ENCODE results near the gene ABL2. TPM values are rescaled to one million over a fixed set of nuclear protein-coding genes. Genes with fewer than 3 reads are reported as not detected.

ABL2 gene
- total RNA-seq, 2 experiments from 2014 or later: 15.8 to 16.4 TPM

- Histone ChIP-seq H3K4me3 (ENCODE audit: low read length) (no peak overlapping the region), H3K36me3 (ENCODE audit: insufficient read depth, low read length) (peaks cover 23% of the 10 kb centered on the region), H3K27me3 (ENCODE audit: control insufficient read depth in 1 of 2, insufficient read depth in 2 of 2, low read length in 2 of 2) (no peaks in the 10 kb centered on the region), H3K27ac (ENCODE audit: low read depth in 1 of 2, low read length in 2 of 2) (no peak overlapping the region), H3K4me1 (ENCODE audit: insufficient read depth, low read length) (no peaks in the 10 kb centered on the region), H3K9me3 (ENCODE audit: control insufficient read depth in 1 of 2, insufficient read depth in 1 of 2, low read length in 2 of 2) (no peaks in the 10 kb centered on the region)
- Mint-ChIP-seq H3K36me3 (ENCODE audit: low read depth) (peaks cover 75% of the 10 kb centered on the region), H3K9me3 (no peaks in the 10 kb centered on the region), H3K27ac (no peak overlapping the region), H3K27me3 (no peaks in the 10 kb centered on the region), H3K4me1 (ENCODE audit: low read depth) (no peaks in the 10 kb centered on the region), H3K4me3 (no peak overlapping the region)
- DNase-seq: no peak
- ChIA-PET POLR2A (no interaction called here), CTCF (no interaction called here)
- TF ChIP-seq CTCF (IDR thresholded peaks at IDR 0.05): no peak
- intact Hi-C loops (cut with DNase I, micrococcal nuclease): no loop called here
- no peak for ATAC-seq (ENCODE audit: poor library complexity)
Observed at GRCh38 chr1:179058487-179059483, 170.7 kb downstream of the ABL2 start.

GRCh38 chr1:179055937-179056336 is 173.5 kb downstream of the ABL2 start:
- H3K27ac ChIP-seq (ENCODE audit: low read depth in 1 of 2, low read length in 2 of 2): no peak overlapping the region
- TF ChIP-seq CTCF (IDR thresholded peaks at IDR 0.05): no peak
- ChIA-PET POLR2A (no interaction called here), CTCF (no interaction called here)
- no peak overlapping the region for H3K4me3 Mint-ChIP-seq
- H3K27me3 ChIP-seq (ENCODE audit: control insufficient read depth in 1 of 2, insufficient read depth in 2 of 2, low read length in 2 of 2): no peaks in the 10 kb centered on the region
- ATAC-seq (ENCODE audit: poor library complexity) (no peak), DNase-seq (no peak)
- intact Hi-C loops (cut with DNase I, micrococcal nuclease): no loop called here
- H3K36me3 Mint-ChIP-seq (ENCODE audit: low read depth): peaks cover 65% of the 10 kb centered on the region
- H3K27me3 Mint-ChIP-seq: no peaks in the 10 kb centered on the region
- no peak overlapping the region for H3K27ac Mint-ChIP-seq
- H3K9me3 Mint-ChIP-seq: no peaks in the 10 kb centered on the region
- no peak overlapping the region for H3K4me3 ChIP-seq (ENCODE audit: low read length)
- no peaks in the 10 kb centered on the region for H3K4me1 ChIP-seq (ENCODE audit: insufficient read depth, low read length)
- no peaks in the 10 kb centered on the region for H3K9me3 ChIP-seq (ENCODE audit: control insufficient read depth in 1 of 2, insufficient read depth in 1 of 2, low read length in 2 of 2)
- H3K36me3 ChIP-seq (ENCODE audit: insufficient read depth, low read length): peaks cover 21% of the 10 kb centered on the region
- H3K4me1 Mint-ChIP-seq (ENCODE audit: low read depth): no peaks in the 10 kb centered on the region

GRCh38 chr1:179053486-179053885 is 176.0 kb downstream of the ABL2 start:
- Histone ChIP-seq H3K36me3 (ENCODE audit: insufficient read depth, low read length) (peaks cover 21% of the 10 kb centered on the region), H3K9me3 (ENCODE audit: control insufficient read depth in 1 of 2, insufficient read depth in 1 of 2, low read length in 2 of 2) (no peaks in the 10 kb centered on the region), H3K4me3 (ENCODE audit: low read length) (no peak overlapping the region), H3K27me3 (ENCODE audit: control insufficient read depth in 1 of 2, insufficient read depth in 2 of 2, low read length in 2 of 2) (no peaks in the 10 kb centered on the region), H3K27ac (ENCODE audit: low read depth in 1 of 2, low read length in 2 of 2) (no peak overlapping the region), H3K4me1 (ENCODE audit: insufficient read depth, low read length) (no peaks in the 10 kb centered on the region)
- intact Hi-C loops (cut with DNase I, micrococcal nuclease): no loop called here
- Mint-ChIP-seq H3K27ac (no peak overlapping the region), H3K4me3 (no peak overlapping the region), H3K27me3 (no peaks in the 10 kb centered on the region), H3K36me3 (ENCODE audit: low read depth) (peaks cover 60% of the 10 kb centered on the region), H3K4me1 (ENCODE audit: low read depth) (no peaks in the 10 kb centered on the region), H3K9me3 (no peaks in the 10 kb centered on the region)
- no peak for TF ChIP-seq CTCF (IDR thresholded peaks at IDR 0.05)
- POLR2A ChIA-PET: no interaction called here
- DNase-seq (no peak), ATAC-seq (ENCODE audit: poor library complexity) (no peak)
- CTCF ChIA-PET: no interaction called here
